GM18507 (cell line): ENCODE data around the gene ARHGAP18.
A peak's percentile ranks its signal among the peaks of the same experiment; 100 is the strongest.

Source experiments
- DNase-seq: peaks from one replicate; pipeline ENCODE4 v3.0.0; 2011; ENCODE audit warnings: low read depth; ENCODE audit not compliant: insufficient read length; ENCODE audit errors: extremely low spot score
- FAIRE-seq: peaks from 2 replicates; lab custom pipeline; 2011; peaks lifted over from hg19 to GRCh38; lab: Jason Lieb, UNC

The ARHGAP18 gene

DNA sequence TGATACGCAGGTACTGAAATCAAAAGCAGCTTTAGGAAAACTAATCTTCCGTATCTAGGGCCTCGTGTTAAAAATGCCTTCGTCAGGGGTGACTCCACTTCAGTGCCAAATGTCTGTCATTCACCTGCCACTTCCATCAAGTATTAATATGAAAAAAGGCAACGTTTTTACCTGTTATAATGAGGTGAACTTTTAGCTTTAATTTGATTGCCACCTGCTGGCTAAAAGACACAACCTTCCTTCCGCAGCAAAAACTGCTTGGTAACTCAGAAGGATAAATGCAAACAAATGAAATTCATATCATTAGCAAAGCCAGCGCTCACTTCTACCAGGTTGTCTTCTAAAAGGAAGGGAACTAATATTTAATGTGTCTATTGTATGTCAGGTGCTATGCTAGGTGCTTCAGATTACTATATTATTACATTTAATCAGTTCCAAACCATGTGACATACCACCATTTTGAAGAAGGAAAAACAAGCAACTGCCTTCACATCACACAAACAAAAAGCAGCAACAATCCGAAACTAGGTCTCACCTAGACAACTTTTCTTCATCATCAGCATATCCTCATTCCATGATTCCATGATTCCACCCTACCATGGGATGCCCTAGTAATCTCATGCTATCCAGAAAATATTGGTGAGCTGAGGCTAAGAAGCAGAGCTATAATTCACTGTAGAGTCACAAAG lies 20.6 kb upstream of the ARHGAP18 start:
- FAIRE-seq (peak; percentile 88), DNase-seq (no peak)

DNA sequence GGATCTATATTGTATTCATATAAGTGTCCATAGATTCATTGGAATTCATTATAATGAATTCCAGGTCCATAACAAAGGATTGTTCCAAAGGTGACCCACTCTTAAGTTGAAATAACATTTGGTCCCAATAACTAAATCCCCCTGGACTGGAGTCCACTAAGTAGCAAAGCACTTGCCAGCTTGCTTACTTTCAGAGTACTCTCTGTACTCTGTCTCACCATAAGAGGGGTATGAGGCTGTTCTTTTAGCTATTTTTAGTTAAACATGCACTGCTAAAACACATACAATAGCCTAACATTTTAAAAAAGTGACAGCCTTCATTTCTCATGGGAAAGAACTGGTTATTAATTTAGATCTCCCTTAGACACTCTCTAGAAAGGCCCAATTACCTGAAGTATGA lies 16.7 kb upstream of the ARHGAP18 start:
- FAIRE-seq (no peak), DNase-seq (no peak)

DNA sequence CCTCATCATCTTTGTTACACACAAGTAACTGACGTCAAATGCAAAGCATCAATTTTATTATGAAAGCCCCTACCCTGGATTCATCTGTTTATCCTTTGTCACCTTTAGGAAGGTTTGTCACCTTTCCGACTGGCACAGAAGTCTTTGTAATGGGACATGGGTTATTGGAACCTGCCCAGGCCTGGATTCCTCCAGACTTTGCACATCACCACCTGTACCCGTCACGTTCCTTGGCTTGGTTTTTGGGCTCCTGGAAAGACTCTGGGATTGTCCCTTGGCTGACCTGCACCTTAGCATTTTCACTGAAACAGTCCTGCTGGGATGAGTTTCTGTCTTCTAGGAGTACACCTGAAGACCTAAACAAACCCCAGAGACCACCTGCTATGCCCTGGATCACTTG lies 15.4 kb upstream of the ARHGAP18 start:
- no peak for FAIRE-seq
- DNase-seq, result no peak

DNA sequence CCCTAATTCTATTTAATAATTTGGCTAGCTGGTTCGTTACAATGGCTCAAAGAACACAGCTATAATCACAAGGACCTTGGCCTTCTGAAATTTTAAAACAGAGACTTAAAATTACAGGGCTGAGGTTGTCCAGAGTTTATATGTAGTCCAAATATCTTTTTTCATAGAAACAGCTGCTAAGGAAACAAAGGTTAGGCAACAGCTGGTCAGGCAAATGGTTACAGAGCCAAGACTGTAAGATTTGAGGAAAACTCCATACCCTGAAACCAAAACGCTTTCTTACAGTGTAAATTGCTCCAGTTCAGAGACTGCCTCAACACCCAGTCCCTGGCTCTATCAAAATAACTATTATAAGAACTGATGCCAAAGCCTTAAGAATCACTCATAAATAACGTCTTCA lies 9.7 kb upstream of the ARHGAP18 start:
- FAIRE-seq (peak; percentile 24), DNase-seq (no peak)

DNA sequence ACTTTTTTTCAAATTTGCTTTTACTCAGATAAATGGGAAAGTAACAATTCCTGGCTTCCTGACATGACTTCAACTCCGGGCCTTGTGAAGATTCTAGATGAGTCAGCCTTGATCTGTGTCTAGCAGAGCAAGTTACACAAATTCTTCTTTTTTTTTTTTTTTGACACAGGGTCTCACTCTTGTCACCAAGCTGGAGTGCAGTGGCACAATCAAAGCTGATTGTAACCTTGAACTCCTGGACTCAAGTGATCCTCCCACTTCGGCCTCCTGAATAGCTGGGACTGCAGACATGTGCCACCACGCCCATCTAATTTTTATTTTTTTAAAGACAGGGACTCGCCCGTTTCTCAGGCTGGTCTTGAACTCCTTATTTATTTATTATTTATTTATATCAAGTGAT lies 7.3 kb upstream of the ARHGAP18 start:
- DNase-seq, result no peak
- FAIRE-seq, result peak; percentile 15

DNA sequence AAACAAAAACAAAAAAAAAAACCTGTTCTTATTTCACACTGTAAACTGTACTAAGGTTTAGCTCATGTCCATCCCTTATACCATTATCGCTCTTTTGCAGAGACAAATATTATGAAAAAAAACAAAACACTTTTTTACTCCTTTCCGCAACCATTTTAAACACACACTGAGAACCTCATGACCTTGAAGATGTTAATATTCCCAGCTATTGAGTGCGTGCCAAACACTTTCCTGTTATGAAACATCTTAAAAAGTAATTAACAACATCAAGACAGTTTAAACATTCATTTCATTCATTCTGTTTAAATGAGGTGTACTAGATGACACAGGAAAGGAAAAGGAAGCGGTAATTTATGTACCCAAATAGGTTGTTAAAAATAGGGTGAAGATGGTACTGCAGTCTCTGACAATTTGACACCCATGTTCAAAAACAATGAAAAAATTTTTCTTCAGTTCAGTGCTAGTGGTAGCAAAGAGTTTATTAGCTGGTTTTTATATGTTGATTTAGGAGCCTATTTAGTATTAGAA lies 3.9 kb upstream of the ARHGAP18 start:
- FAIRE-seq, result no peak
- DNase-seq, result no peak

DNA sequence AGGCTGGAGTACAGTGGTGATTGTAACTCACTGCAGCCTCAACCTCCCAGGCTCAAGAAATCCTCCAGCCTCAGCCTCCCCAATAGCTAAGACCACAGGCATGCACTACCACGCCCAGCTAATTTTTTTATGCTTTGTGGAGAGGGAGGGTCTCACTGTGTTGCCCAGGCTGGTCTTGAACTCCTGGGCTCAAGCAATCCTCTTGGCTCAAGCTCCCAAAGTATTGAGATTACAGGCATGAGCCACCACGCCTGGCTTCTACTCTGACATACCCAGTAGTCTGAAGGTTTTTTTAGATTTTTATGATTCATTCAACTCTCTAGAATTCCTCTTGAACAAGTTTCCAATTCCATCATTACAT lies 1.3 kb upstream of the ARHGAP18 start:
- no peak for DNase-seq
- no peak for FAIRE-seq

DNA sequence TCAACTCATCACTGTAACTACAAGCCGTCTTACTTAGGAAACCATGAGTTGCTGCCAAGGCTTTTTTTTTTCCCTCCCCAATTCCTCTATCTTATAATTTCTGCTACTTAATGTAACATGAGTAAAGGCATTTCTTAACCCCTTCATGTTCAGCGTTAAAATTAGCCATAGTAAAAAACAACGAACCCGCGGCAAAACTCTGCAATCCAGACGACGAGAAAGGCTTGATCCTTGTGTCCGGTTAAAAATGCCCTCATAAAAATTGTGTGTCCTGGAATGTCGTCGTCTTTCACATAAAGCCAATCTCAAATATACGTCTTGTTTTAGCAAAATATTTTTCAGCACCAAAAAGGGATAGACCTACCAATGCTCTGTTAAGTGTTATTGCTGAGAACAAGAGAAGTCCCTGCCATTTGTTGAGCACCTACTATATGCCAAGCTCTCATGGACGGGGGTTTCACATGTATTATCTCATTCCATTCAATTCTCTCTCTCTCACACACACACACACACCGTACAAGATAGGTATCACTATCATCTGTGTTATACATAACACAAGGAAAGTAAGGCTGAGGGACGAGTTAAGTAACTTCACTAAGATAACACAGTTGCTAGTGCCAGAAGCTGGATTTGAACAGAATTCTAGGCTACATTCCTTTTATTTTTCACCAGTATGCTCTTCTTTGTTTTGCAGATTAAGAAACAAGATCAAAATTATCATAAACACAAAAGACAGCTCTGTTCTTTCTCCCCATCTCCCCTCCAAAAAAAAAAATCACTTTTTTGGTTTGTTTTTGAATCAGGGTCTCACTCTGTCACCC lies 683 bp upstream of the ARHGAP18 start:
- FAIRE-seq (no peak), DNase-seq (no peak)

DNA sequence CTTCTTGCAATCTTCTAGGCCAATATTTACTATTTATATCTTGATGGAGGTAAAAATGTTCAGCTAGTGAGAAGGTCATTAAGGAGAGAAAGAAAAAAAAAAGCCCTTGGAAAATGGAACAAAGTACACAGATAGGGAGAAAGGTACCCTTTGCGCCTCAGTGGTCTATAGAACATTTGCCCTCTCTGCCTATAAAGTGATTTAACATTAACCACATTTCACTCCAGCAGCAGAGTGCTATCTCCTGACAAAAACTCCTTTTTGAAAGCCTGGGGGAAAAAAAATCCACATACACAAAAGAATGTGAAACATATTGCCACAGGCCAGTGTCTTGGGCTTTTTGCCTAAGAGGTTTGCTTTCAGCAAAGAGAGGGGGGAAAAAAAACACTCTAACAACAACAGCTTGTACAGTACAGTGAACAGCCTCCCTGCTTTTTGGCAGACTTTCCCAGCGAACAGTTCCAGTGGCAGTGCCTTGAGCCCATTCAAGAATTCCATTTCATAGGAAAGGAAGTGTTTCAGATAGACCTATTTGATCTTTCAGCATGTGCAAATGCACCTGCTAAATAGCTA lies 695 bp downstream of the ARHGAP18 start:
- FAIRE-seq, result no peak
- no peak for DNase-seq

DNA sequence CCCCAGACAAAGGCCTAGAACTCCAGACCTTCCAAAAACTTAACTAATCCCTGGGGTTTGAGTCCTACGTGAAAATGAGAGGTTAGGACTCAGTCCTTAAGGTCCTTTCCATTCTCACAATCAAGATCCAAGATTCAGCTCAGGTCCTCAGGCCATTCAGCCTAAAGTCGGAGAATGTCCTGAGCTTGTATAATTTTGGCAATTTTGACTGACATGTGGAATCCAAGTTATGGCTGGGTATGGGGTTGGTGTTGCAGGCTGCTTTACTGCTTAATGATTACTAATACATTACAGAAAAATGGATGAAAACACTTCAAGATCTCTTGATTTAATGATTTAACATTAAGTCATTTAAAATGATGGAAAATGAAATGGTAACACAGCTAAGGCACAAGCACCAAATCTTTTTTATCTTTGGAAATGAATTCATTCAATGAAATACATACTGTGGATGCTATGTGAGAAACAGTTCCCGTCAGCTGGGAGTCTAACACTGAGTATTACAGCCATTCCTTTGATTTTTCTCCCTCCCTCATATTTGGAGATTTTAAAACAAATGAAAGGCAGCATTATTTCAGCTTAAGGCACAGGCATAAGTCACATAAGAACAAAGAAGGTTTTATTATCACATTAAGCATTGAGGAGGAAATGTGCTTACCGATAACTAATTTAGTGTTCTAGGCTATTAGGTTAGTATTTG lies 1.3 kb downstream of the ARHGAP18 start:
- DNase-seq (no peak), FAIRE-seq (no peak)

DNA sequence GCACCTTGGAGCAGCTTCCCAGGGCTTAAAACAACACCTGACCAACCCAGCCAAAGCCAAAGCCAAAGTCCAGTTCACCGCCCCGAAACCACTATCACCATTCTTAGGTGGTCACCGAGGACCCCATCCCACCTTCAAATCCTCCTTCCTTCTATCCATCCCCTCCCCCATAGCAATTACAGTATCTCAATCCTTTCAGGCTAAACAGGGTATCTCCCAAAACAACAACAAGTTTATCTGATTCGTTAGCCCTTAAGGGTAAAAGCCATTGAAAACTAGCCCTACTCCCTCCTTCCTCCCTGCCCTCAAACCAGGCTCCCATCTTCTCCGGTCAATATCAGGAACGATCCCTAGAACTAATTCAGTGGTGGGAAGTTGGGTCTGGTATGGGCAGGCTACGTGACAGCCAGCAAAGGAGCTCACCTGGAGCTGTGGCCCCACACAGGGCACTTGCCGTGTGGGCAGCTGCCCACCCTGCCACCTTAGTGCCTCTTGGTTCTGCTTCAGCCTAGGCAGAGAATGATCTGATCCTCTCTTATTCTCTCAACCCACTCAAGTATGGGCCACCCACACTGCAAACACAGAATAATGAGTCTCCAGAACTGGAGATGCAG lies 2.0 kb downstream of the ARHGAP18 start:
- FAIRE-seq (no peak), DNase-seq (no peak)

DNA sequence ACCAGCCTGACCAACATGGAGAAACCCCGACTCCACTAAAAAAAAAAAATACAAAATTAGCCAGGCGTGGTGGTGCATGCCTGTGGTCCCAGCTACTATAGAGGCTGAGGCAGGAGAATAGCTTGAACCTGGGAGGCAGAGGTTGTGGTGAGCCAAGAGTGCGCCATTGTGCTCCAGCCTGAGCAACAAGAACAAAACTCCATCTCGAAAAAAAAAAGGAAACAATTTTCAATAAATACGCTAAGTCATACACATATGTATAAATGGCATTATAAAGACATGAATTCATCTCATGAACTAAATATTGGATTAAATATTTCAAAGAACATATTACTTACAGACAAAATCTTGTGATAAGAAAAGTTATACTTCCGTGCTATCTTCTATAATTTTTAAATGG lies 2.9 kb downstream of the ARHGAP18 start:
- DNase-seq (no peak), FAIRE-seq (no peak)

DNA sequence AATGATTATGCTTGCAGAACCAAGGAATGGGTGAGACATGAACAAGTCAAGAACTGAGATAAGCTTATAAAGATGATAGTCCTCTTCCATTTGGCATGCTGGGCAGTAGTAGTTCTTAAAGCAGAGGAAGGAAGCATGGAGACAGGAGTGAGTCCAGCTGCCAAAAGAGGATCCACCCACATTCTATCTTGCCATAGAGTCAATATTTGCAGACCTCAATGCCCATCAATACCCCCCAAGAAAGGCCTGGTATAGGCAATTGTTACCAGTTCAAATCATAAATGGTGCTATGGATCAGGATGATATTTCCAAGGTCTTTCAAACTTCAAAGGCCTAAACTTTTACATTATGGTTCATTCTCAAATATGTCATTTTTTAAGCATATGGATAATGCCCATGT lies 4.8 kb downstream of the ARHGAP18 start:
- FAIRE-seq (no peak), DNase-seq (no peak)

DNA sequence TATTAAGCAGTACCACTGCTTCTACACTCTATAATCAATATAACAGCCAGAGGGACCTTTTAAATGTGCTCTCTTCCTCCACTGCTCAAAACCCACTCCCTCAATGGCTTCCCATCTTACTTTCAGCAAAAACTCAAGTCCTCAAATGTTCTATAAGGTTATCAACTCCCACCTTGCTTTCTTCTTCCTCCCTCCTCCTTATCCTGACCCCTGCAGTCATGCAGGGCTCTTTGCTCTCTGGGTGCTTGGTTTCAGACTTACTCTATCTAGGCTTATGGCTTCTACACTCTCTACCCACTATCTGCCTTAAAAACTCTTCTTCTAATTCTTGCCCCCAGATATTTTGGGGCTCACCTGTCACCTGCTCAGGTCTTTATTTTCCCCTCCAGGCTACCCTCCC lies 5.3 kb downstream of the ARHGAP18 start:
- FAIRE-seq (no peak), DNase-seq (no peak)

DNA sequence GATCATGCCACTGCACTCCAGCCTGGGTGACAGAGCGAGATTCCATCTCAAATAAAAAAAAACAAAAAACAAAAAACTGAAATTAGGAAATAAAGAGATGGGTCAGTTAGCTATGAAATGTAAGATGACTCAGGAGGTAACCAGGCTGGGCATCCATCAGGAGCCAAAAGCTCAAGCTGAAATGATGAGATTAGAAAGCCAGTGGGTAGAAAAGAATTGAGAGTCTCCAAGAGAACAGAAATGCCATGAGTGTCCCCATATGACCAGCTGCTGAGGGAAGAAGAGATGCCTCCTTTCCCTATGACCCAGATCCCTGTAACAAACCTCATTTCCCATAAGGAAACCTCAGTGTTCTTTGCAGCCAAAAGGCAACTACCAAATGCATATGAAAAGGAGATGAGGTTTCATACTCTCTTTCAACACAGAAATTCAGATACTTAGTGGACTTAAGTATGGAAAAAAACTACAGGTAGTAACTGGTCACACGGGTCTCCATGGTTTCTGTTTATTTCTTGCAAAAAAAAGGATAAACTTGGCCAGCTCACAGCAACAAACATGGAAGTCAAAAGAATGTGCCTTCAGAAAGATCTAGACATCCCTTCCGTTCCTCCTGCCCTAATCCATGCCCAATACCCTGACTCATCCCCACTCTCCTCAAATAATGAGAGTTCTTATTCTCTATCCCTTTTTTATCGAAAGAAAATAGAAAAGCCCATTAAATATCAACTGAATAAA lies 8.1 kb downstream of the ARHGAP18 start:
- no peak for FAIRE-seq
- DNase-seq, result no peak

DNA sequence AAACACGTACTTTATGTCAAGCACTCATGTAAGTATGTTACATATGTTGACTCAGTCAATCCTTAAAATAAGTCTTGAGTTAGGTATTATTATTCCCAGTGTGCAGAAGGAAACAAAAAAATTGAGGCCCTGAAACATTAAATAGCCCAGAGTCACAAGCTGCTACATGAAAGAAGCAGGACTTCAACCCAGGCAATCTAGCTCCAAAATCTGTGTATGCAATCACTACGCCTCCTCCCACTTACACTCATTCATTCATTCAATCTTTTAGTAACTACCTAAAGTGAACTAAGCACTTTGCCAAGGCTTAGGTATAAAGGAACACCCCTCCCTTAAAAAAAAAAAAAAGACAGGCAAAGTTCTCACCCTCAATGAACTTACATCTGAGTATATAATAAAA lies 9.3 kb downstream of the ARHGAP18 start:
- no peak for FAIRE-seq
- no peak for DNase-seq

DNA sequence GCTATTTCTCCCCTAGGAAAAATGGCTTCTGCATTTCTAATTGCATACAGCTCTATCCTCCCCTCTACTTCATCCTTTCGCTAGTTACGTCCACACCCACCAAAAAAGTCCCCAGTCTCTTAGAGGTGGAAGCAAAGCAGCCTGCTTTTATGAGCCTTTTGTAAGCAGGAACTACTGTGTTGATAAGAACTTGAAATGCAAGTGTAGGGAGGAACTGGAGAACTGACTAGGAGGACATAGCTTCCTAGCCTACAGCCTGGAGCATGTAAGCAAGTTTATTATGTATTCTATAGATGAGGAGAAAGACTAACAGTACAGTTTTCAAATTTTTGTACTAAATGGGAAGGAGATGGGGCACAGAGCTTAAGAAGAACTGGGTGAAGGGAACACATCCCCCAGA lies 10.3 kb downstream of the ARHGAP18 start:
- no peak for DNase-seq
- FAIRE-seq, result no peak

DNA sequence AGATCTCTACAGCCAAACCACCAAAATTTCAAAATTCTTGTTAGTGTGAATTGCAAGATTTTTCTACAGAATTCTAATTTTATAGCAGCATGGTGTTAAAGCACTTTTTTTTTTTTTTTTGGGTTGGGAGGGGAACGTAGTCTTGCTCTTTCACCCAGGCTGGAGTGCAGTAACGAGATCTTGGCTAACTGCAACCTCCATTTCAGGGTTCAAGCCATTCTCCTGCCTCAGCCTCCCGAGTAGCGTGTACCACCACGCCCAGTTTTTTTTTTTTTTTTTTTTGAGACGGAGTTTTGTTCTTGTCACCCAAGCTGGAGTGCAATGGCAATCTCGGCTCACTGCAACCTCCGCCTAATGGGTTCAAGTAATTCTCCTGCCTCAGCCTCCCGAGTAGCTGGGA lies 11.5 kb downstream of the ARHGAP18 start:
- no peak for FAIRE-seq
- no peak for DNase-seq

DNA sequence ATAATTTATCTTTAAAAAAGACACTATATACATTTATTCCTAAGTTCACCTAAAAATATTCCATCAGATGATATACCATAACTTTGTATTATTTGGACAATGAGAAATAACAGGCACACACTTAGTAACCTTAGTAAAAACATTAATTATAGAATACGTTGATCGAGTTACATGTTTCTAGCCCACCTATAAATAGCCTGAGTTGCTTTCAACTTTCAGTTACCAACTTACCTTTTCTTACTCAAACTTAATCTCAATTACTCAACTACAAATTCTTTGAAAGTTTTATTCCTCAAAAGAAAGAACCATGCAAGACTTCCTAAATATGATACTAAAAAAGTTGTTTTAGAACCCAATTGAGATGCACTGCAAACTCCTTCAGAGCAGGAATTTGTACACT lies 12.2 kb downstream of the ARHGAP18 start:
- peak; percentile 18 for FAIRE-seq
- DNase-seq, result no peak
